ENCODE data around the gene ABCA9. TPM values are rescaled to one million over a fixed set of nuclear protein-coding genes. Genes with fewer than 3 reads are reported as not detected.
"Not testable (repeated sequence)": the region's sequence is repeated elsewhere in the genome, so short reads cannot be mapped to it uniquely, and the experiment has no call there.

The ABCA9 gene
- total and polyA plus RNA-seq, 2 donors from 2014 or later: 0.45 to 2.0 TPM

DNA sequence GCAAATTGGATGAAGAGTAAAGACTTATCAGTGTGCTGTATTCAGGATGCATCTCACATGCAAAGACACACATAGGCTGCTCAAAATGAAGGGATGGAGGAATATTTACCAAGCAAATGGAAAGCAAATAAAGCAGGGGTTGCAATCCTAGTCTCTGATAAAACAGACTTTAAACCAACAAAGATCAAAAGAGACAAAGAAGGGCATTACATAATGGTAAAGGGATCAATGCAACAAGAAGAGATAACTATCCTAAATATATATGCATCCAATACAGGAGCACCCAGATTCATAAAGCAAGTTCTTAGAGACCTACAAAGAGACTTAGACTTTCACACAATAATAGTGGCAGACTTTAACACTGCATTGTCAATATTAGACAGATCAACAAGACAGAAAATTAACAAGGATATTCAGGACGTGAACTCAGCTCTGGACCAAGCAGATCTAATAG lies 12.1 kb upstream of the ABCA9 start:
- H3K4me1 ChIP-seq (ENCODE audit: control insufficient read depth in 2 of 3, insufficient read depth in 2 of 3, low read depth in 1 of 3, low read length in 3 of 3); intact Hi-C loops (cut with DNase I); H3K36me3 ChIP-seq (ENCODE audit: control insufficient read depth in 2 of 3, insufficient read depth in 3 of 3, low read length in 3 of 3); H3K27ac ChIP-seq (ENCODE audit: low read depth in 2 of 2, low read length in 2 of 2); FAIRE-seq; DNase-seq; H3K9ac ChIP-seq (ENCODE audit: low read length in 3 of 3); H3K27me3 ChIP-seq (ENCODE audit: control insufficient read depth, insufficient read depth, low read length); H3K9me3 ChIP-seq (ENCODE audit: control insufficient read depth in 2 of 3, insufficient read depth in 1 of 3, low read length in 3 of 3); H3K4me3 ChIP-seq (ENCODE audit: low read length in 3 of 3): not testable (repeated sequence)

DNA sequence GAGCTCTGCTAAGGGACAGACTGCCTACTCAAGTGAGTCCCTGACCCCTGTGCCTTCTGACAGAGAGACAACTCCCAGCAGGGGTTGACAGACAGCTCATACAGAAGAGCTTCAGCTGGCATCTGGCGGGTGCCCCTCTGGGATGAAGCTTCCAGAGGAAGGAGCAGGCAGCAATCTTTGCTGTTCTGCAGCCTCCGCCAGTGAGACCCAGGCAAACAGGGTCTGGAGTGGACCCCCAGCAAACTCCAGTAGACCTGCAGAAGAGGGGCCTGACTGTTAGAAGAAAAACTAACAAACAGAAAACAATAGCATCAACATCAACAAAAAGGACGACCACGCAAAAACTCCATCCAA lies 10.5 kb upstream of the ABCA9 start:
- H3K4me1 ChIP-seq (ENCODE audit: control insufficient read depth in 2 of 3, insufficient read depth in 2 of 3, low read depth in 1 of 3, low read length in 3 of 3); H3K4me3 ChIP-seq (ENCODE audit: low read length in 3 of 3); FAIRE-seq; H3K27ac ChIP-seq (ENCODE audit: low read depth in 2 of 2, low read length in 2 of 2); H3K9ac ChIP-seq (ENCODE audit: low read length in 3 of 3); DNase-seq; H3K36me3 ChIP-seq (ENCODE audit: control insufficient read depth in 2 of 3, insufficient read depth in 3 of 3, low read length in 3 of 3); H3K9me3 ChIP-seq (ENCODE audit: control insufficient read depth in 2 of 3, insufficient read depth in 1 of 3, low read length in 3 of 3); H3K27me3 ChIP-seq (ENCODE audit: control insufficient read depth, insufficient read depth, low read length); intact Hi-C loops (cut with DNase I): not testable (repeated sequence)

DNA sequence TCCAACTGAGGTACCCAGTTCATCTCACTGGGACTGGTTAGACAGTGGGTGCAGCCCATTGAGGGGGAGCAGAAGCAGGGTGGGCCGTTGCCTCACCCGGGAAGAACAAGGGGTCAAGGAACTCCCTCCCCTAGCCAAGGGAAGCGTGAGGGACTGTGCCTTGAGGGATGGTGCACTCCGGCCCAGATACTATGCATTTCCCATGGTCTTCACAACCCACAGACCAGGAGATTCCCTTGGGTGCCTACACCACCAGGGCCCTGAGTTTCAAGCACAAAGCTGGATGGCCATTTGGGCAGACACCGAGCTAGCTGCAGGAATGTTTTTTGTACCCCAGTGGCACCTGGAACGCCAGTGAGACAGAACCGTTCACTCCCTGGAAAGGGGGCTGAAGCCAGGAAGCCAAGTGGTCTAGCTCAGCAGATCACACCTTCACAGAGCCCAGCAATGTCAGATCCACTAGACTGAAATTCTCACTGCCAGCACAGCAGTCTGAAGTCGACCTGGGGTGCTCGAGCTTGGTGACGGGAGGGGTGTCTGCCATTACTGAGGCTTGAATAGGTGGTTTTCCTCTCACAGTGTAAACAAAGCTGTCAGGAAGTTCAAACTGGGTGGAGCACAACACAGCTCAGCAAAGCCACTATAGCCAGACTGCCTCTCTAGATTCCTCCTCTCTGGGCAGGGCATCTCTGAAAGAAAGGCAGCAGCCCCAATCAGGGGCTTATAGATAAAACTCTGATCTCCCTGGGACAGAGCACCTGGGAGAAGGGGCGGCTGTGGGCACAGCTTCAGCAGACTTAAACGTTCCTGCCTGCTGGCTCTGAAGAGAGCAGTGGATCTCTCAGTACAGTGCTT lies 9.9 kb upstream of the ABCA9 start:
- FAIRE-seq; DNase-seq; H3K4me3 ChIP-seq (ENCODE audit: low read length in 3 of 3); H3K4me1 ChIP-seq (ENCODE audit: control insufficient read depth in 2 of 3, insufficient read depth in 2 of 3, low read depth in 1 of 3, low read length in 3 of 3); intact Hi-C loops (cut with DNase I); H3K27me3 ChIP-seq (ENCODE audit: control insufficient read depth, insufficient read depth, low read length); H3K9ac ChIP-seq (ENCODE audit: low read length in 3 of 3); H3K36me3 ChIP-seq (ENCODE audit: control insufficient read depth in 2 of 3, insufficient read depth in 3 of 3, low read length in 3 of 3); H3K27ac ChIP-seq (ENCODE audit: low read depth in 2 of 2, low read length in 2 of 2); H3K9me3 ChIP-seq (ENCODE audit: control insufficient read depth in 2 of 3, insufficient read depth in 1 of 3, low read length in 3 of 3): not testable (repeated sequence)

DNA sequence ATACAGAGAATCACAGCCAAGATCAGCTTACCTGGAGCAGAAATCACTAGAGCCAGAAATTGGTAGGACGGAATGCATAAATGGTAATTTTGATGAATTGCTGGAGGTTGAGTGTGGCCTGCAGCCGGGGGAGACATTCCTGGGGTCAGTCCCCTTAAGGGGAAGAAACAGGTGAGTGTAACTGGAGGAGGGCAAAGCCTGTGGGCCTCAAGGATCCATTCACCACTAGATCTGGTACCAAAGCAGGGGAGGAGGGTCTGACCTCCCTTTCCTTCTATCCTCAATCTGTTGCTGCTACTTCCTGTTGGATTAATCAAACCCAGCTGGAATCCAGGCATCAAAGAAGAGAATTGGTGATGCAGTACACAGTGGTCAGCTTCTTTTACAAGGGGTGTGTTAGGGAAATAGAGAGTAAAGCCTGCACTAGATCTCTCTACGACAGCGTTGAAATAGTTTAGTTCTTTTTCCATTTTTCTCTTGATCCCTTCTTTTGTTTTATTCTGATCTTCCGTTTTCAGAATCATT lies 8.6 kb upstream of the ABCA9 start:
- H3K9ac ChIP-seq (ENCODE audit: low read length in 3 of 3): no peak overlapping the region
- H3K27me3 ChIP-seq (ENCODE audit: control insufficient read depth, insufficient read depth, low read length): no peaks in the 10 kb centered on the region
- H3K9me3 ChIP-seq (ENCODE audit: control insufficient read depth in 2 of 3, insufficient read depth in 1 of 3, low read length in 3 of 3): no peaks in the 10 kb centered on the region
- intact Hi-C loops (cut with DNase I): no loop called here
- TF ChIP-seq, protein P1, sequence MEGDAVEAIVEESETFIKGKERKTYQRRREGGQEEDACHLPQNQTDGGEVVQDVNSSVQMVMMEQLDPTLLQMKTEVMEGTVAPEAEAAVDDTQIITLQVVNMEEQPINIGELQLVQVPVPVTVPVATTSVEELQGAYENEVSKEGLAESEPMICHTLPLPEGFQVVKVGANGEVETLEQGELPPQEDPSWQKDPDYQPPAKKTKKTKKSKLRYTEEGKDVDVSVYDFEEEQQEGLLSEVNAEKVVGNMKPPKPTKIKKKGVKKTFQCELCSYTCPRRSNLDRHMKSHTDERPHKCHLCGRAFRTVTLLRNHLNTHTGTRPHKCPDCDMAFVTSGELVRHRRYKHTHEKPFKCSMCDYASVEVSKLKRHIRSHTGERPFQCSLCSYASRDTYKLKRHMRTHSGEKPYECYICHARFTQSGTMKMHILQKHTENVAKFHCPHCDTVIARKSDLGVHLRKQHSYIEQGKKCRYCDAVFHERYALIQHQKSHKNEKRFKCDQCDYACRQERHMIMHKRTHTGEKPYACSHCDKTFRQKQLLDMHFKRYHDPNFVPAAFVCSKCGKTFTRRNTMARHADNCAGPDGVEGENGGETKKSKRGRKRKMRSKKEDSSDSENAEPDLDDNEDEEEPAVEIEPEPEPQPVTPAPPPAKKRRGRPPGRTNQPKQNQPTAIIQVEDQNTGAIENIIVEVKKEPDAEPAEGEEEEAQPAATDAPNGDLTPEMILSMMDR (IDR thresholded peaks at IDR 0.05; ENCODE audit: borderline replicate concordance, extremely low read depth, insufficient read depth): no peak
- H3K36me3 ChIP-seq (ENCODE audit: control insufficient read depth in 2 of 3, insufficient read depth in 3 of 3, low read length in 3 of 3): no peaks in the 10 kb centered on the region
- H3K27ac ChIP-seq (ENCODE audit: low read depth in 2 of 2, low read length in 2 of 2): no peak overlapping the region
- FAIRE-seq (no peak), DNase-seq (peak in 2 of 5 donors; percentile 42 to 59)
- H3K4me1 ChIP-seq (ENCODE audit: control insufficient read depth in 2 of 3, insufficient read depth in 2 of 3, low read depth in 1 of 3, low read length in 3 of 3): no peaks in the 10 kb centered on the region
- no peak overlapping the region for H3K4me3 ChIP-seq (ENCODE audit: low read length in 3 of 3)
